BE2C (cell line): ENCODE results near the gene YRDC.

Experiments used
- DNase-seq: peaks from one replicate; pipeline ENCODE4 v3.0.0-alpha.2; 2020
- H3K27me3 ChIP-seq: fragments of 250-450 bp; sonication (Bioruptor Pico); 2 replicates; pipeline ENCODE4 v1.5.1; 2020; ENCODE audit warnings: mild to moderate bottlenecking
- H3K36me3 ChIP-seq: fragments of 250-450 bp; sonication (Bioruptor Pico); 2 replicates; pipeline ENCODE4 v1.5.1; 2020; ENCODE audit warnings: mild to moderate bottlenecking
- H3K4me1 ChIP-seq: fragments of 250-450 bp; sonication (Bioruptor Pico); 2 replicates; pipeline ENCODE4 v1.5.1; 2020
- H3K4me3 ChIP-seq: 2 replicates; pipeline ENCODE4 v1.5.1; 2011; ENCODE audit warnings: low read depth, low read length
- H3K9me3 ChIP-seq: fragments of 250-450 bp; sonication (Bioruptor Pico); 2 replicates; pipeline ENCODE4 v1.5.1; 2020
- TF ChIP-seq, protein P1 (sequence below): IDR thresholded peaks from 2 replicates; pipeline ENCODE4 v1.5.1; 2012; ENCODE audit warnings: mild to moderate bottlenecking, low read depth, low read length

YRDC gene

DNA sequence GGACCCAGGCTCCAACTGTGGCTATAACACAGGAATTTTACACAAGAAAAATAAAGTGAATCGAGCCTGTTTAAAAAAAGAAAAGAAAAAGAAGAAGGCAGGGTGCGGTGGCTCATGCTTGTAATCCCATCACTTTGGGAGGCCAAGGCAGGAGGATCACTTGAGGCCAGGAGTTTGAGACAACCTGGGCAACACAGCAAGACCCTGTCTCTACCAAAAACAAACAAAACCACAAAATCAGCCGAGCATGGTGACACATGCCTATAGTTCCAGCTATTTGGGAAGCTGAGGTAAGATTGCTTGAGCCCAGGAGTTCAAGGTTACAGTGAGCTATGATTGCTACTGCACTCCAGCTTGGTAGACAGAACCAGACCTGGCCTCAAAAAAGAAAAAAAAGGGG is 33.6 kb upstream of the YRDC start:
- no peaks in the 10 kb centered on the region for H3K4me1 ChIP-seq
- H3K9me3 ChIP-seq = no peaks in the 10 kb centered on the region
- 0 out of 2 replicates have a peak, but pooled peaks cover 3% of the 10 kb centered on the region for H3K36me3 ChIP-seq
- no peaks in the 10 kb centered on the region for H3K27me3 ChIP-seq
- H3K4me3 ChIP-seq = no peak overlapping the region
- DNase-seq = no peak
- TF ChIP-seq, protein P1, sequence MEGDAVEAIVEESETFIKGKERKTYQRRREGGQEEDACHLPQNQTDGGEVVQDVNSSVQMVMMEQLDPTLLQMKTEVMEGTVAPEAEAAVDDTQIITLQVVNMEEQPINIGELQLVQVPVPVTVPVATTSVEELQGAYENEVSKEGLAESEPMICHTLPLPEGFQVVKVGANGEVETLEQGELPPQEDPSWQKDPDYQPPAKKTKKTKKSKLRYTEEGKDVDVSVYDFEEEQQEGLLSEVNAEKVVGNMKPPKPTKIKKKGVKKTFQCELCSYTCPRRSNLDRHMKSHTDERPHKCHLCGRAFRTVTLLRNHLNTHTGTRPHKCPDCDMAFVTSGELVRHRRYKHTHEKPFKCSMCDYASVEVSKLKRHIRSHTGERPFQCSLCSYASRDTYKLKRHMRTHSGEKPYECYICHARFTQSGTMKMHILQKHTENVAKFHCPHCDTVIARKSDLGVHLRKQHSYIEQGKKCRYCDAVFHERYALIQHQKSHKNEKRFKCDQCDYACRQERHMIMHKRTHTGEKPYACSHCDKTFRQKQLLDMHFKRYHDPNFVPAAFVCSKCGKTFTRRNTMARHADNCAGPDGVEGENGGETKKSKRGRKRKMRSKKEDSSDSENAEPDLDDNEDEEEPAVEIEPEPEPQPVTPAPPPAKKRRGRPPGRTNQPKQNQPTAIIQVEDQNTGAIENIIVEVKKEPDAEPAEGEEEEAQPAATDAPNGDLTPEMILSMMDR = no peak

DNA sequence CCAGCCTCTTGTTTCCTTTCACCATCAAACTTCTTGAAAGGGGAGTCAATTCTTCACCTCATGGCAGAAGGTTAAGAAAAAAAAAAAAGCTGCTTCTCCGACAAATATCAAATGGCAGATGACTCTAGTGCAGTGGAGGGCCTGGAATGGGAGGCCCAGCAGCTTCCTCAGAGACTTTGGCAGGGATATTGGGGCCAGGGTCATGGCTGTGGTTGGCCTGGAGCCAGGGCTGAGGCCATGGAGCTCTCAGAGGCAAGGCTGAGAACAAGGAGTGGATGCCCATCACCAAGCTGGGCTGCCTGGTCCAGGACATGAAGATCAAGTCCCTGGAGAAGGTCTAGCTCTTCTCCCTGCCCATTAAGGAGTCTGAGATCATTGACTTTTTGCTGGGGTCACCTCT is 32.7 kb upstream of the YRDC start:
- H3K36me3 ChIP-seq = 0 out of 2 replicates have a peak, but pooled peaks cover 3% of the 10 kb centered on the region
- no peak overlapping the region for H3K4me3 ChIP-seq
- no peak for DNase-seq

DNA sequence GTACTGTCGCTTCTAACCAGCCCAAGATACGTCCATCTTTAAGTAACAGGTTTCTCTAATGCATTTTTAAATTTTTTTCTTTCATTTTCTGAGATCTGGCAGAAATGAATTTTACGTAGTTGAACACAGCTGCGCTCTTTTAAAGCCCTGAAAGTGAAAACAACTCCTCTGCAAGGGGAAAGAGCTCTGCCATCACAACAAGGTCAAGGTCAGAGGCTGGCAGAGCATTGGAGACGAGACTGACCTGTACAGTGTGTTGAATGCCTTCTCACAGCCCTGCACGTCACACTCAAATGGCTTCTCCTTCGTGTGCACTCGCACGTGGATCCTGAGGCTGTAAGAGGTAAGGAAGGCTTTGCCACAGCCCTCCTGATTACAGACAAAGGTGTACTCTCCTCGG is 31.7 kb upstream of the YRDC start:
- no peak for DNase-seq
- H3K36me3 ChIP-seq = peaks cover 7% of the 10 kb centered on the region; the same call in 1 of the 2 replicates
- TF ChIP-seq, protein P1 = no peak

More for the DNA sequence above, 32.7 kb upstream of the YRDC start:
- Histone ChIP-seq H3K4me1 (no peaks in the 10 kb centered on the region), H3K9me3 (no peaks in the 10 kb centered on the region), H3K27me3 (no peaks in the 10 kb centered on the region)
- TF ChIP-seq, protein P1 = no peak

DNA sequence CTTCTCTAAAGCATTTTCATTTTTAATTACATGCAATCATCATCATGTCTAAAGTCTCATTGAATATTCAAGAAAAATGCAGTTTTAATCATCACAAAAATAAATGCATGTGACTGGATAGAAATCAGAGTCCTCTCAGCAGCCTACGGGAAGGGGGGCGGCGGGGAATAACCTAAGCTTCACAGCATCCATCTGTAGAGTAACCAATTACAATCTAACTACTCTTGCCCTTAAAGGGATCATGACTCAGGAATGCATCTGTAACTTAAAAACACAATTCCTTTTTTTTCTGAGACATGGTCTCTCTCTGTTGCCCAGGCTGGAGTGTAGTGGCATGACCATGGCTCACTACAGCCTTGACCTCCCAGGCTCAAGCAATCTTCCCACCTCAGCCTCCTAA is 28.8 kb upstream of the YRDC start:
- peaks cover 7% of the 10 kb centered on the region; the same call in 1 of the 2 replicates for H3K36me3 ChIP-seq
- no peaks in the 10 kb centered on the region for H3K9me3 ChIP-seq
- no peaks in the 10 kb centered on the region for H3K27me3 ChIP-seq
- TF ChIP-seq, protein P1 = no peak
- no peak overlapping the region for H3K4me3 ChIP-seq
- H3K4me1 ChIP-seq = no peaks in the 10 kb centered on the region
- no peak for DNase-seq

More for the DNA sequence above, 31.7 kb upstream of the YRDC start:
- no peak overlapping the region for H3K4me3 ChIP-seq
- H3K9me3 ChIP-seq = no peaks in the 10 kb centered on the region
- no peaks in the 10 kb centered on the region for H3K27me3 ChIP-seq
- H3K4me1 ChIP-seq = no peaks in the 10 kb centered on the region

DNA sequence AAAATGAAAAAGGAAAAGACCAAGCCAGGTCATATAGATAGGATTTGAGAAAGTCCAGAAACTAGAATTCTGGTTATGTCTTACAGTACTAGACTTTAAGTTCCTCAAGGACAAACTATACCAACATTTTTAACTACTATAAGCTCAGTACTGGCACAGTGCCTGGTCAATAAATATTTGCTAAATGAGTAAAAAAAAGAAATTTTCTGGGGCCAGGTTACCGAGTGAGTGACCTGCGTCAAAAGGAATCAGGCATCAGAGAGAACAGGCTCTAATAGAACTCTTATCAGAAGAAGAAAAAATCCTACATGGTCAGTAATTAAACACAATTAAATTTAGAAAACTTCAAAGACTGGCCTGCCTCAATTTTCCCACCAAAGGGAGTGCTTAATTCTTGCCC is 23.8 kb upstream of the YRDC start:
- Histone ChIP-seq H3K4me3 (no peak overlapping the region), H3K27me3 (no peaks in the 10 kb centered on the region), H3K4me1 (no peaks in the 10 kb centered on the region), H3K36me3 (peaks cover 4% of the 10 kb centered on the region; the same call in 1 of the 2 replicates), H3K9me3 (no peaks in the 10 kb centered on the region)
- DNase-seq = no peak
- TF ChIP-seq, protein P1 = no peak

DNA sequence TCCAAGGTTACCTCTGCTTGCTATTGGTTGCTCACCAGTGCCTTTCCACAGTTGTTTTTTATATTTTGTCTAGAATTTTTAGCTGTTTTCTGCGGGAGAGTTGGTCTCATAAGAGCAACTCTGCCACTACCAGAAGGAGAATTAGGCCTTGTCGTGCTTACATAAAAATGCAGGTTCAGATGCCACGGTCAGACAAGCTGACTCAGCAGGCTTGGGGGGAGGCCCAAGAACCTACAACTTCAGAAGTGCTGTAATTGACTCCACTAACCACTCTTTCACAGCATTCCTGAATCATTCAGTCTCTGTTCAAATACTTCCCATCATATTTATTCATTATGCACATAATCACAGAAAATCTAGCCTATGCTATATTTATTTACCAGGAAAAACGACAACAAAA is 23.1 kb upstream of the YRDC start:
- DNase-seq = no peak
- no peaks in the 10 kb centered on the region for H3K27me3 ChIP-seq
- H3K4me3 ChIP-seq = no peak overlapping the region
- TF ChIP-seq, protein P1 = no peak
- peaks cover 4% of the 10 kb centered on the region; the same call in 1 of the 2 replicates for H3K36me3 ChIP-seq
- no peaks in the 10 kb centered on the region for H3K4me1 ChIP-seq
- no peaks in the 10 kb centered on the region for H3K9me3 ChIP-seq
